C4-2B (cell line): ENCODE results near the gene AAK1.

Experiments used
- ZFX ChIP-seq: fragments of 450-650 bp; IDR thresholded peaks from 2 replicates; pipeline ENCODE4 v1.6.1; 2017
- TF ChIP-seq, protein P1 (sequence below): fragments of 450-650 bp; conservative IDR thresholded peaks from 2 replicates; pipeline ENCODE4 v1.5.1; 2017; ENCODE audit warnings: mild to moderate bottlenecking

- TF ChIP-seq, protein P1, sequence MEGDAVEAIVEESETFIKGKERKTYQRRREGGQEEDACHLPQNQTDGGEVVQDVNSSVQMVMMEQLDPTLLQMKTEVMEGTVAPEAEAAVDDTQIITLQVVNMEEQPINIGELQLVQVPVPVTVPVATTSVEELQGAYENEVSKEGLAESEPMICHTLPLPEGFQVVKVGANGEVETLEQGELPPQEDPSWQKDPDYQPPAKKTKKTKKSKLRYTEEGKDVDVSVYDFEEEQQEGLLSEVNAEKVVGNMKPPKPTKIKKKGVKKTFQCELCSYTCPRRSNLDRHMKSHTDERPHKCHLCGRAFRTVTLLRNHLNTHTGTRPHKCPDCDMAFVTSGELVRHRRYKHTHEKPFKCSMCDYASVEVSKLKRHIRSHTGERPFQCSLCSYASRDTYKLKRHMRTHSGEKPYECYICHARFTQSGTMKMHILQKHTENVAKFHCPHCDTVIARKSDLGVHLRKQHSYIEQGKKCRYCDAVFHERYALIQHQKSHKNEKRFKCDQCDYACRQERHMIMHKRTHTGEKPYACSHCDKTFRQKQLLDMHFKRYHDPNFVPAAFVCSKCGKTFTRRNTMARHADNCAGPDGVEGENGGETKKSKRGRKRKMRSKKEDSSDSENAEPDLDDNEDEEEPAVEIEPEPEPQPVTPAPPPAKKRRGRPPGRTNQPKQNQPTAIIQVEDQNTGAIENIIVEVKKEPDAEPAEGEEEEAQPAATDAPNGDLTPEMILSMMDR, result no peak
- no peak for TF ChIP-seq ZFX
Measured at GRCh38 chr2:69600425-69600824, 43.1 kb downstream of the AAK1 start.
